Fibroblast of mammary gland (primary cell): ENCODE results near the gene SRBD1.

Experiments
- DNase-seq: peaks from one replicate; pipeline ENCODE4 v3.0.0-alpha.2; 2010; ENCODE audit warnings: low read depth
- H3K4me3 ChIP-seq: 2 replicates; pipeline ENCODE4 v1.5.1; 2011; ENCODE audit warnings: low read depth, mild to moderate bottlenecking, low read length, moderate library complexity; ENCODE audit not compliant: control insufficient read depth
- CTCF ChIP-seq: conservative IDR thresholded peaks from 2 replicates; pipeline ENCODE4 v1.5.1; 2011; ENCODE audit warnings: low read depth, low read length, inconsistent platforms; ENCODE audit not compliant: control insufficient read depth, insufficient read depth

The SRBD1 gene

GRCh38 chr2:45559436-45559835, 51.6 kb downstream of the SRBD1 start:
- no peak overlapping the region for H3K4me3 ChIP-seq
- TF ChIP-seq CTCF, result no peak
- DNase-seq, result no peak

GRCh38 chr2:45554742-45555140, 56.3 kb downstream of the SRBD1 start:
- no peak overlapping the region for H3K4me3 ChIP-seq
- no peak for TF ChIP-seq CTCF
- DNase-seq, result peak; percentile 60

- peak; percentile 43 for DNase-seq
- TF ChIP-seq CTCF, result no peak
- H3K4me3 ChIP-seq, result no peak overlapping the region
Measured at GRCh38 chr2:45554073-45554741, 56.9 kb downstream of the SRBD1 start.

GRCh38 chr2:45551862-45552261, 59.2 kb downstream of the SRBD1 start:
- H3K4me3 ChIP-seq, result no peak overlapping the region
- no peak for DNase-seq
- TF ChIP-seq CTCF, result no peak

- TF ChIP-seq CTCF, result no peak
- no peak overlapping the region for H3K4me3 ChIP-seq
- no peak for DNase-seq
Measured at GRCh38 chr2:45545943-45546342, 65.1 kb downstream of the SRBD1 start.

GRCh38 chr2:45543257-45543656, 67.8 kb downstream of the SRBD1 start:
- H3K4me3 ChIP-seq, result no peak overlapping the region
- no peak for DNase-seq
- no peak for TF ChIP-seq CTCF

GRCh38 chr2:45542013-45542412, 69.1 kb downstream of the SRBD1 start:
- no peak for TF ChIP-seq CTCF
- DNase-seq, result no peak
- no peak overlapping the region for H3K4me3 ChIP-seq
